Osteocyte (in vitro differentiated cells): ENCODE data around the gene NXN. TPM values are rescaled to one million over a fixed set of nuclear protein-coding genes. Genes with fewer than 3 reads are reported as not detected.

Experiments
- DNase-seq: peaks from one replicate; pipeline ENCODE4 v3.0.0; 2021; ENCODE audit warnings: mixed read lengths; ENCODE audit not compliant: unreplicated experiment; ENCODE audit errors: extremely low spot score
- H3K27ac Mint-ChIP-seq: one replicate; pipeline ENCODE4 v1.8.0; 2021; ENCODE audit warnings: mild to moderate bottlenecking, mixed read lengths; ENCODE audit not compliant: unreplicated experiment
- H3K27me3 Mint-ChIP-seq: one replicate; pipeline ENCODE4 v1.8.0; 2021; ENCODE audit warnings: mixed read lengths; ENCODE audit not compliant: unreplicated experiment
- H3K36me3 Mint-ChIP-seq: one replicate; pipeline ENCODE4 v1.8.0; 2021; ENCODE audit warnings: mixed read lengths; ENCODE audit not compliant: unreplicated experiment
- H3K4me1 Mint-ChIP-seq: one replicate; pipeline ENCODE4 v1.8.0; 2021; ENCODE audit warnings: mixed read lengths; ENCODE audit not compliant: unreplicated experiment
- H3K4me3 Mint-ChIP-seq: one replicate; pipeline ENCODE4 v1.8.0; 2021; ENCODE audit warnings: mild to moderate bottlenecking, moderate library complexity, mixed read lengths; ENCODE audit not compliant: unreplicated experiment
- H3K9me3 Mint-ChIP-seq: one replicate; pipeline ENCODE4 v1.8.0; 2021; ENCODE audit warnings: mixed read lengths; ENCODE audit not compliant: unreplicated experiment
- total RNA-seq: library from RNA; stranded (reverse); gene quantifications from 2 replicates; pipeline ENCODE4 v1.2.1, GENCODE V29; 2021
- TF ChIP-seq, protein P1 (sequence below): fragments of 200-600 bp; sonication (generic); IDR thresholded peaks from 2 replicates; pipeline ENCODE4 v1.5.0; 2021; ENCODE audit warnings: antibody characterized with exemption, mild to moderate bottlenecking, moderate library complexity

Gene NXN
- total RNA-seq, 1 donor from 2014 or later = 123 TPM

DNA sequence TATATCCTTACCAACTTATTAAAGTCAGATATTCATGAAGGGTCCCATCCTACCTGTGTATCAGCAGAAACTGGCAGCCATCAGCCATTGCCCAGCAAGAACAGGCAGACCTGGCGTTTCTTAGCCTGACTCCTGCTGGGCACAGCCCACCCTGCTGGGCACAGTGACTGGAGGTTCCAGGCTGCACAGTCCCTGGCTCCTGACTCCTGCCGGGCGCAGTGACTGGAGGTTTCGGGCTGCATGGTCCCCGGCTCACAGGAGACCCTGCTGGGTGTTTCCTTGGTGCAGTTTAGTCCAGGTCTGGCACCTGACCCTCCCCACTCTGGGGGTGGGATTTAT lies 24.0 kb upstream of the NXN start:
- Mint-ChIP-seq H3K4me1 (peaks cover 64% of the 10 kb centered on the region), H3K27me3 (no peaks in the 10 kb centered on the region), H3K4me3 (no peak overlapping the region), H3K9me3 (no peaks in the 10 kb centered on the region), H3K27ac (peak overlapping the region; percentile 94), H3K36me3 (peaks cover 28% of the 10 kb centered on the region)
- DNase-seq = no peak
- TF ChIP-seq, protein P1, sequence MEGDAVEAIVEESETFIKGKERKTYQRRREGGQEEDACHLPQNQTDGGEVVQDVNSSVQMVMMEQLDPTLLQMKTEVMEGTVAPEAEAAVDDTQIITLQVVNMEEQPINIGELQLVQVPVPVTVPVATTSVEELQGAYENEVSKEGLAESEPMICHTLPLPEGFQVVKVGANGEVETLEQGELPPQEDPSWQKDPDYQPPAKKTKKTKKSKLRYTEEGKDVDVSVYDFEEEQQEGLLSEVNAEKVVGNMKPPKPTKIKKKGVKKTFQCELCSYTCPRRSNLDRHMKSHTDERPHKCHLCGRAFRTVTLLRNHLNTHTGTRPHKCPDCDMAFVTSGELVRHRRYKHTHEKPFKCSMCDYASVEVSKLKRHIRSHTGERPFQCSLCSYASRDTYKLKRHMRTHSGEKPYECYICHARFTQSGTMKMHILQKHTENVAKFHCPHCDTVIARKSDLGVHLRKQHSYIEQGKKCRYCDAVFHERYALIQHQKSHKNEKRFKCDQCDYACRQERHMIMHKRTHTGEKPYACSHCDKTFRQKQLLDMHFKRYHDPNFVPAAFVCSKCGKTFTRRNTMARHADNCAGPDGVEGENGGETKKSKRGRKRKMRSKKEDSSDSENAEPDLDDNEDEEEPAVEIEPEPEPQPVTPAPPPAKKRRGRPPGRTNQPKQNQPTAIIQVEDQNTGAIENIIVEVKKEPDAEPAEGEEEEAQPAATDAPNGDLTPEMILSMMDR = no peak

DNA sequence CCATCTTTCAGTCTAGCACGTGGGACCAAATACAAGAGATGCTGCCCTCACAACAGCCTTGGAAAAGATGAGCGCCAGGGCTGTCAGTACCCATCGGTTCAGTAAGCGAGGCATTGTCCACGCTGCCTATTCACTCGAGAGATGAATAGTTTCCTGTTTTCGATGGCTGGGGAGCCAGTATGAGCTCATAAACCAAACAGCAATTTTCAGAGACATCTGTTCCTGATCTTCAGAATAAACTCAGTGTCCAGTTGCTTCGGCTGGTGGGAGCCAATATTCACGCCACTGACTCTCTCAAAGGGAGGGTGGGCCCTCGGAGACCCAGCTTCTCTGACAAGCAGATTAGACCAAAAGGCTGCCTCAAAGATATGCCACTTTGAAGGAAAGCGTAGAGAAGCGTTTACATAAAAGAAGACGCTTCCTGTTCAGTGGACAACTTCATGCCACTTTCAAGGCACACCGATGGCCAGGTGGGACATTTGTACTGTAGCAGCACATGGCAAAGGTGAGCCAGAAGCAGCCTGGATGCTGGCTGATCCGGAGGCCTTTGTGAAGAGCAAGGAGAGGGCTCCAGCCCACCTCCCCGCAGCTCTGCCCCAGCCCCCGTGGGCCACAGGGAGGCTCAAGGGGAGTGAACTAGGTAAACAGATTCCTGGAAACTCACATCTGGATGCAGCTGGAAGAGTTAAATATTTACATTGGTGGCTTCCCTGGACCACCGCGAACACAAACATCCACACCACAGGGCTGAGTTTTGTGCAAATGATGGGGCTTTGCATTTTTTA lies 23.4 kb upstream of the NXN start:
- Mint-ChIP-seq H3K27ac (peak overlapping the region; percentile 94), H3K9me3 (no peaks in the 10 kb centered on the region), H3K27me3 (no peaks in the 10 kb centered on the region), H3K36me3 (peaks cover 27% of the 10 kb centered on the region), H3K4me1 (peaks cover 69% of the 10 kb centered on the region), H3K4me3 (peak overlapping the region; percentile 56)
- TF ChIP-seq, protein P1 = no peak
- DNase-seq = no peak

DNA sequence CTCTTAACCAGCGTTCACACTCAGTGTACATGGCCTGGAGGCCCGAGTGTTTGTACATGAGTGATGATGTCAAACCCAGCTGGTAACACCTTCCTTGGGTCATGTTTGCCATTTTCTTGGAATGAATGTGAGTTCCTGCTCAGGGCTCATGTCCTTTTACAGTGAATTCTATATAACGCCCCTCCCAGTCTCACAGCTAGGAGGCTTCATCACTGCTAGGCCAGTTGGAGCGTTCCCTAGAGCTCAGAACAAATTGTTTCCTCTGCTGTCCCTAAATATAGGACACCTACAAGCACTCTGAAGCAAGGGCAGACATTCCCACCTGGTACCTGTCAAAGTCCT lies 22.8 kb upstream of the NXN start:
- Mint-ChIP-seq H3K4me3 (peak overlapping the region; percentile 55), H3K4me1 (peaks cover 72% of the 10 kb centered on the region), H3K36me3 (peaks cover 26% of the 10 kb centered on the region), H3K27me3 (no peaks in the 10 kb centered on the region), H3K9me3 (no peaks in the 10 kb centered on the region), H3K27ac (peak overlapping the region; percentile 94)
- TF ChIP-seq, protein P1 = no peak
- no peak for DNase-seq

DNA sequence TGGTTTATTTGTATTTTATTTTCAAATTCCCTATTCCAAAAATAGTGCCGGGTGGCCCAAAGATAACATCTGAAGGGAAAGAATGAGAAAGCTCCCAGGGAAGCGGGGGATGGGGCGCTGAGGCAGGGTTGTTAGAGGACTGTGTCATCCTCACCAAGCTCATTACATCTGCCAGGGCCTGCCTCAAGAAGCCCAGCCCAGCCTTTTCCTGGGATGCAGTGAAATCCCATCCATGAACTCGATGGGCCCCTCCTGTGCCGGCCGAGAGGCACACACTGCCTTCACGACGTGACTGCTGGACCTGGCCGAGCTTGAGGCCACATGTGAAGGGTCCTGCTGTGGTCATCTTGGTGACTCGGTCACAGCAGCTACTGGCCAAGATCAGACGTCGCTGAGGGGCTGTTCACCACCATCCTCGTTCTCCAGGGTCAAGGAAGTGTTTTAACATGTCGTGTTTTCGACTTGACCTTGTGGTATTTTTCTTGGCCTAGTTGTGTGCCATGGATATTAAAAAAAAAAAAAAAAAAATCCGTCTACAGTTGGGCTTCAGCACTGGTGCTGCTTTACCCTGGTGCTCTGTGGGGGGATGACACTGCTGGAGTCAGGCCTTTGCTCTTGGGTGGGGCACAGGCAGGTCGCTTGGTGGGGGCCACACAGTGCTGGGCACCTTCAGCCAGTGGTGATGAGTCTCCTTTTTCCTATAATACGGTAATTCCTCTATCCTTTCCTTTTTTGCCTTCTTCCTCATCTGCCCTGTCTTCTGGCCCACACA lies 22.2 kb upstream of the NXN start:
- no peak for DNase-seq
- H3K27ac Mint-ChIP-seq = peak overlapping the region; percentile 94

More for the DNA sequence above, 22.2 kb upstream of the NXN start:
- peaks cover 75% of the 10 kb centered on the region for H3K4me1 Mint-ChIP-seq
- no peaks in the 10 kb centered on the region for H3K27me3 Mint-ChIP-seq
- H3K36me3 Mint-ChIP-seq = peaks cover 26% of the 10 kb centered on the region
- H3K4me3 Mint-ChIP-seq = peak overlapping the region; percentile 55
- no peaks in the 10 kb centered on the region for H3K9me3 Mint-ChIP-seq
- TF ChIP-seq, protein P1 = no peak
